Liver (tissue), 9 donors: ENCODE measurements around the gene MORN3. TPM values are rescaled to one million over a fixed set of nuclear protein-coding genes. Genes with fewer than 3 reads are reported as not detected.

ENCODE experiments used
- DNase-seq: peaks from one replicate; pipeline ENCODE4 v3.0.0-alpha.2; 2017; ENCODE audit warnings: low spot score
- H3K27ac ChIP-seq, 2 donors: one replicate each; pipeline ENCODE4 v1.7.0; 2013; ENCODE audit warnings: inconsistent platforms in 2 of 2, low read length in 2 of 2, control low read depth in 1 of 2, low read depth in 1 of 2, mild to moderate bottlenecking in 1 of 2
- H3K27me3 ChIP-seq, 4 donors: one replicate each; pipeline versions ENCODE4 v1.6.1 to v1.7.0; 2013; ENCODE audit warnings: low read length in 3 of 4, inconsistent platforms in 1 of 4, mild to moderate bottlenecking in 1 of 4, moderate library complexity in 1 of 4; ENCODE audit not compliant: control insufficient read depth in 4 of 4, insufficient read depth in 4 of 4
- H3K36me3 ChIP-seq, 4 donors: one replicate each; pipeline versions ENCODE4 v1.6.1 to v1.7.0; 2013; ENCODE audit warnings: low read length in 3 of 4, mild to moderate bottlenecking in 3 of 4, low read depth in 1 of 4, moderate library complexity in 1 of 4; ENCODE audit not compliant: control insufficient read depth in 4 of 4, insufficient read depth in 3 of 4
- H3K4me1 ChIP-seq, 4 donors: one replicate each; pipeline versions ENCODE4 v1.6.1 to v1.7.0; 2013; ENCODE audit warnings: low read length in 3 of 4, mild to moderate bottlenecking in 3 of 4, moderate library complexity in 1 of 4; ENCODE audit not compliant: control insufficient read depth in 4 of 4, insufficient read depth in 4 of 4
- H3K4me3 ChIP-seq, 3 donors: one replicate each; pipeline versions ENCODE4 v1.6.1 to v1.7.0; 2013; ENCODE audit warnings: low read length in 3 of 3, control low read depth in 1 of 3, low read depth in 1 of 3, mild to moderate bottlenecking in 1 of 3
- H3K9ac ChIP-seq, 2 donors: one replicate each; pipeline ENCODE4 v1.7.0; 2013; ENCODE audit warnings: low read length in 2 of 2, mild to moderate bottlenecking in 2 of 2, moderate library complexity in 2 of 2, control low read depth in 1 of 2, low read depth in 1 of 2
- H3K9me3 ChIP-seq, 4 donors: one replicate each; pipeline versions ENCODE4 v1.6.1 to v1.7.0; 2013; ENCODE audit warnings: low read length in 3 of 4; ENCODE audit not compliant: control insufficient read depth in 4 of 4
- CTCF ChIP-seq: fragments of 150-350 bp; IDR thresholded peaks from 2 replicates; pipeline ENCODE4 v1.5.1; 2017; ENCODE audit warnings: improper control_type of control experiment, low read depth, low read length; ENCODE audit not compliant: missing input control
- EGR1 ChIP-seq, 2 donors: IDR thresholded peaks; 2 replicates each; pipeline ENCODE4 v1.6.1; 2016 to 2018; ENCODE audit warnings: antibody characterized with exemption in 2 of 2, low read depth in 2 of 2
- FOXA1 ChIP-seq: IDR thresholded peaks from 2 replicates; pipeline ENCODE4 v1.6.1; 2016; ENCODE audit warnings: antibody characterized with exemption
- FOXA2 ChIP-seq: IDR thresholded peaks from 2 replicates; pipeline ENCODE4 v1.6.1; 2016; ENCODE audit warnings: antibody characterized with exemption
- GABPA ChIP-seq, 2 donors: IDR thresholded peaks in 1 of 2; conservative IDR thresholded peaks in 1 of 2; 2 replicates each; pipeline ENCODE4 v1.6.1; 2016; ENCODE audit warnings: antibody characterized with exemption in 2 of 2, mild to moderate bottlenecking in 1 of 2, moderate library complexity in 1 of 2
- HNF4A ChIP-seq, 2 donors: conservative IDR thresholded peaks; 2 replicates each; pipeline ENCODE4 v1.6.1; 2016; ENCODE audit warnings: antibody characterized with exemption in 2 of 2, mild to moderate bottlenecking in 2 of 2
- HNF4G ChIP-seq: IDR thresholded peaks from 2 replicates; pipeline ENCODE4 v1.6.1; 2016; ENCODE audit warnings: antibody characterized with exemption
- NR2F2 ChIP-seq: IDR thresholded peaks from 2 replicates; pipeline ENCODE4 v1.6.1; 2016; ENCODE audit warnings: antibody characterized with exemption
- RAD21 ChIP-seq, 2 donors: IDR thresholded peaks; 2 replicates each; pipeline ENCODE4 v1.6.1; 2016; ENCODE audit warnings: antibody characterized with exemption in 2 of 2, mild to moderate bottlenecking in 2 of 2
- SP1 ChIP-seq: IDR thresholded peaks from 2 replicates; pipeline ENCODE4 v1.6.1; 2018; ENCODE audit warnings: antibody characterized with exemption, mild to moderate bottlenecking
- TAF1 ChIP-seq: conservative IDR thresholded peaks from 2 replicates; pipeline ENCODE4 v1.6.1; 2016; ENCODE audit warnings: antibody characterized with exemption, mild to moderate bottlenecking
- YY1 ChIP-seq: IDR thresholded peaks from 2 replicates; pipeline ENCODE4 v1.6.1; 2016; ENCODE audit warnings: antibody characterized with exemption, mild to moderate bottlenecking
- ZBTB33 ChIP-seq: IDR thresholded peaks from 2 replicates; pipeline ENCODE4 v1.6.1; 2016; ENCODE audit warnings: antibody characterized with exemption
- WGBS: extraction: QIAGEN DNeasy Blood & Tissue Kit; methylation state at CpG from one replicate; pipeline ENCODE4 v1.1.7; 2013; 5-methylcytosine and 5-hydroxymethylcytosine counted together
- polyA plus RNA-seq, 2 donors: library from polyadenylated mRNA; stranded (reverse) in 1 of 2; unstranded in 1 of 2; fragments of 200-250 nt in 1 of 2; fragments of >200 nt in 1 of 2; fragmentation: Nextera tagmentation in 1 of 2; extraction: Ambion mirVana in 1 of 2; gene quantifications; one replicate each; pipeline versions ENCODE4 v1.2.1 to v1.2.3, GENCODE V29; 2013 to 2015
- total RNA-seq, 2 donors: library from RNA; depleted of rRNA; stranded (reverse); fragments of >200 nt; gene quantifications; one replicate each; pipeline ENCODE4 v1.2.3, GENCODE V29; 2014
- TF ChIP-seq, protein P1 (sequence below): IDR thresholded peaks from 2 replicates; pipeline ENCODE4 v1.6.1; 2016; ENCODE audit warnings: antibody characterized with exemption
- TF ChIP-seq, protein P2 (sequence below): IDR thresholded peaks from 2 replicates; pipeline ENCODE4 v1.6.1; 2016; ENCODE audit warnings: antibody characterized with exemption
- donor health status: healthy.
- donor health status: healthy.
- donor health status: healthy.
- donor health status: healthy.
- donor health status: healthy.

The MORN3 gene
- total and polyA plus RNA-seq, 4 donors, result 0.05 to 0.13 (median 0.07) TPM

GRCh38 chr12:121651320-121651719 lies 18.1 kb downstream of the MORN3 start:
- H3K36me3 ChIP-seq, result no peaks in the 10 kb centered on the region
- H3K27ac ChIP-seq, result no peak overlapping the region
- H3K27me3 ChIP-seq, result no peaks in the 10 kb centered on the region
- no peak for DNase-seq
- no peak overlapping the region for H3K4me3 ChIP-seq
- no peaks in the 10 kb centered on the region for H3K4me1 ChIP-seq
- 95% methylated on average over 8 of the region's 8 CpGs for WGBS
- no peak for TF ChIP-seq RAD21 (IDR thresholded peaks at IDR 0.05)
- TF ChIP-seq HNF4G, result no peak
- H3K9me3 ChIP-seq, result no peaks in the 10 kb centered on the region
- H3K9ac ChIP-seq, result no peak overlapping the region

GRCh38 chr12:121649819-121650353 lies 19.6 kb downstream of the MORN3 start:
- no peak overlapping the region for H3K4me3 ChIP-seq
- no peak overlapping the region for H3K27ac ChIP-seq
- H3K4me1 ChIP-seq, result no peaks in the 10 kb centered on the region
- no peak overlapping the region for H3K9ac ChIP-seq
- H3K9me3 ChIP-seq, result no peaks in the 10 kb centered on the region
- TF ChIP-seq, protein P1, sequence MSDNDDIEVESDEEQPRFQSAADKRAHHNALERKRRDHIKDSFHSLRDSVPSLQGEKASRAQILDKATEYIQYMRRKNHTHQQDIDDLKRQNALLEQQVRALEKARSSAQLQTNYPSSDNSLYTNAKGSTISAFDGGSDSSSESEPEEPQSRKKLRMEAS, result no peak
- TF ChIP-seq SP1, result no peak
- no peak for TF ChIP-seq YY1
- no peak for TF ChIP-seq GABPA (IDR thresholded peaks at IDR 0.05 in 1 of 2, conservative IDR thresholded peaks at IDR 0.05 in 1 of 2)
- TF ChIP-seq NR2F2, result no peak
- TF ChIP-seq TAF1, result no peak
- no peak for TF ChIP-seq RAD21 (IDR thresholded peaks at IDR 0.05)
- DNase-seq, result no peak
- no peaks in the 10 kb centered on the region for H3K27me3 ChIP-seq
- 88% methylated on average over 8 of the region's 8 CpGs for WGBS
- no peaks in the 10 kb centered on the region for H3K36me3 ChIP-seq

GRCh38 chr12:121649322-121649721 lies 20.1 kb downstream of the MORN3 start:
- no peak overlapping the region for H3K9ac ChIP-seq
- no peaks in the 10 kb centered on the region for H3K27me3 ChIP-seq
- 87% methylated on average over 5 of the region's 5 CpGs for WGBS
- H3K9me3 ChIP-seq, result no peaks in the 10 kb centered on the region
- no peaks in the 10 kb centered on the region for H3K4me1 ChIP-seq
- TF ChIP-seq ZBTB33, result no peak
- no peak for TF ChIP-seq FOXA1
- TF ChIP-seq, protein P2, sequence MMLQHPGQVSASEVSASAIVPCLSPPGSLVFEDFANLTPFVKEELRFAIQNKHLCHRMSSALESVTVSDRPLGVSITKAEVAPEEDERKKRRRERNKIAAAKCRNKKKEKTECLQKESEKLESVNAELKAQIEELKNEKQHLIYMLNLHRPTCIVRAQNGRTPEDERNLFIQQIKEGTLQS, result no peak
- TF ChIP-seq RAD21 (IDR thresholded peaks at IDR 0.05), result no peak
- TF ChIP-seq, protein P1, result no peak
- TF ChIP-seq GABPA (IDR thresholded peaks at IDR 0.05 in 1 of 2, conservative IDR thresholded peaks at IDR 0.05 in 1 of 2), result no peak
- no peak for TF ChIP-seq FOXA2
- TF ChIP-seq SP1, result no peak
- TF ChIP-seq NR2F2, result no peak
- TF ChIP-seq TAF1, result no peak
- no peak for TF ChIP-seq EGR1 (IDR thresholded peaks at IDR 0.05; ENCODE audit: low read depth in 2 of 2)
- no peak for TF ChIP-seq CTCF
- no peak for TF ChIP-seq HNF4A (conservative IDR thresholded peaks at IDR 0.05)
- no peak for TF ChIP-seq HNF4G
- no peak overlapping the region for H3K27ac ChIP-seq
- no peaks in the 10 kb centered on the region for H3K36me3 ChIP-seq
- no peak overlapping the region for H3K4me3 ChIP-seq
- DNase-seq, result no peak
